ENCODE data around the gene CCRL2. TPM values are rescaled to one million over a fixed set of nuclear protein-coding genes. Genes with fewer than 3 reads are reported as not detected.

Gene CCRL2
- total and polyA plus RNA-seq, 3 experiments from 2014 or later = 2.3 to 3.0 (median 2.7) TPM

GRCh38 chr3:46365737-46366524 lies 41.1 kb upstream of the CCRL2 start:
- no peaks in the 10 kb centered on the region for H3K36me3 ChIP-seq (ENCODE audit: insufficient read depth, low read length)
- H3K4me3 ChIP-seq (ENCODE audit: low read length) = no peak overlapping the region
- Mint-ChIP-seq H3K36me3 (peaks cover 0 to 7% (median 4%) of the 10 kb centered on the region in 3 donors), H3K27me3 (peaks cover 0 to 2% of the 10 kb centered on the region in 2 donors), H3K4me3 (peak overlapping the region in 1 of 7 donors; percentile 45), H3K4me1 (peaks cover 61 to 85% (median 82%) of the 10 kb centered on the region in 3 donors), H3K27ac (peak overlapping the region; percentile 23 to 86 (median 78)), H3K9me3 (no peaks in the 10 kb centered on the region)
- H3K9me3 ChIP-seq (ENCODE audit: low read length) = no peaks in the 10 kb centered on the region
- H3K4me1 ChIP-seq (ENCODE audit: insufficient read depth, low read length) = peaks cover 47% of the 10 kb centered on the region
- ChIA-PET POLR2A (no interaction called here), CTCF (interaction anchor here (0.5 to 8.0 kb wide), 5 partner anchors 72 to 264 kb away, joined by 3 to 156 read pairs (median 32); no protein-coding TSS in a partner anchor)
- no peak for DNase-seq
- H3K27me3 ChIP-seq (ENCODE audit: insufficient read depth, low read length, poor library complexity, severe bottlenecking) = no peaks in the 10 kb centered on the region
- H3K27ac ChIP-seq (ENCODE audit: low read depth, low read length) = no peak overlapping the region

GRCh38 chr3:46367811-46368210 lies 39.2 kb upstream of the CCRL2 start:
- POLR2A ChIA-PET = interaction anchor here (1.0 kb wide), 3 partner anchors 7 to 87 kb away, joined by 3 to 4 read pairs (median 3); no protein-coding TSS in a partner anchor
- peaks cover 40% of the 10 kb centered on the region for H3K4me1 ChIP-seq (ENCODE audit: insufficient read depth, low read length)

GRCh38 chr3:46368569-46368968 lies 38.5 kb upstream of the CCRL2 start:
- H3K27ac ChIP-seq (ENCODE audit: low read depth, low read length) = peak overlapping the region; percentile 22

More at GRCh38 chr3:46367811-46368210, 39.2 kb upstream of the CCRL2 start:
- no peak for DNase-seq
- Mint-ChIP-seq H3K4me1 (peaks cover 56 to 87% (median 80%) of the 10 kb centered on the region in 3 donors), H3K9me3 (no peaks in the 10 kb centered on the region), H3K27me3 (peaks cover 0 to 2% of the 10 kb centered on the region in 2 donors), H3K4me3 (peak overlapping the region; percentile 44 to 91 (median 71)), H3K36me3 (peaks cover 4 to 13% (median 7%) of the 10 kb centered on the region in 3 donors), H3K27ac (peak overlapping the region; percentile 89 to 98 (median 96))
- Histone ChIP-seq H3K27me3 (ENCODE audit: insufficient read depth, low read length, poor library complexity, severe bottlenecking) (no peaks in the 10 kb centered on the region), H3K4me3 (ENCODE audit: low read length) (no peak overlapping the region), H3K27ac (ENCODE audit: low read depth, low read length) (peak overlapping the region; percentile 22), H3K9me3 (ENCODE audit: low read length) (no peaks in the 10 kb centered on the region), H3K36me3 (ENCODE audit: insufficient read depth, low read length) (no peaks in the 10 kb centered on the region)
- CTCF ChIA-PET = interaction anchor here (0.6 to 8.0 kb wide), 33 partner anchors 8 to 439 kb away, joined by 3 to 156 read pairs (median 8); partner anchors contain the start of gene CCR1

GRCh38 chr3:46369151-46369550 lies 37.9 kb upstream of the CCRL2 start:
- Histone ChIP-seq H3K4me1 (ENCODE audit: insufficient read depth, low read length) (peaks cover 49% of the 10 kb centered on the region), H3K27me3 (ENCODE audit: insufficient read depth, low read length, poor library complexity, severe bottlenecking) (no peaks in the 10 kb centered on the region), H3K36me3 (ENCODE audit: insufficient read depth, low read length) (no peaks in the 10 kb centered on the region), H3K9me3 (ENCODE audit: low read length) (no peaks in the 10 kb centered on the region), H3K27ac (ENCODE audit: low read depth, low read length) (no peak overlapping the region), H3K4me3 (ENCODE audit: low read length) (no peak overlapping the region)
- Mint-ChIP-seq H3K27me3 (peaks cover 0 to 2% of the 10 kb centered on the region in 2 donors), H3K27ac (peak overlapping the region; percentile 88 to 97 (median 93)), H3K36me3 (peaks cover 9 to 24% (median 19%) of the 10 kb centered on the region in 3 donors), H3K9me3 (no peaks in the 10 kb centered on the region), H3K4me3 (peak overlapping the region; percentile 83 to 92 (median 88)), H3K4me1 (peaks cover 69 to 93% (median 91%) of the 10 kb centered on the region in 3 donors)
- ChIA-PET CTCF (interaction anchor here (0.6 to 8.0 kb wide), 41 partner anchors 9 to 857 kb away, joined by 3 to 156 read pairs (median 6); partner anchors contain the start of genes CCR1, CCR2, CCR5AS and CCRL2), POLR2A (interaction anchor here (0.6 to 2.9 kb wide), 9 partner anchors 9 to 401 kb away, joined by 3 to 14 read pairs (median 5); no protein-coding TSS in a partner anchor)
- no peak for DNase-seq

More at GRCh38 chr3:46368569-46368968, 38.5 kb upstream of the CCRL2 start:
- peak; percentile 37 to 87 (median 61) for DNase-seq
- Mint-ChIP-seq H3K27ac (peak overlapping the region; percentile 89 to 98 (median 96)), H3K9me3 (no peaks in the 10 kb centered on the region), H3K27me3 (peaks cover 0 to 2% of the 10 kb centered on the region in 2 donors), H3K4me3 (peak overlapping the region; percentile 63 to 91 (median 71)), H3K36me3 (peaks cover 9 to 21% (median 15%) of the 10 kb centered on the region in 3 donors), H3K4me1 (peaks cover 64 to 91% (median 85%) of the 10 kb centered on the region in 3 donors)
- no peak overlapping the region for H3K4me3 ChIP-seq (ENCODE audit: low read length)
- H3K27me3 ChIP-seq (ENCODE audit: insufficient read depth, low read length, poor library complexity, severe bottlenecking) = no peaks in the 10 kb centered on the region
- CTCF ChIA-PET = interaction anchor here (0.6 to 8.0 kb wide), 41 partner anchors 9 to 439 kb away, joined by 3 to 156 read pairs (median 5); partner anchors contain the start of genes CCR1, CCR5AS and CCRL2
- POLR2A ChIA-PET = interaction anchor here (0.6 to 2.9 kb wide), 8 partner anchors 8 to 400 kb away, joined by 3 to 14 read pairs (median 4); no protein-coding TSS in a partner anchor
- H3K36me3 ChIP-seq (ENCODE audit: insufficient read depth, low read length) = no peaks in the 10 kb centered on the region
- no peaks in the 10 kb centered on the region for H3K9me3 ChIP-seq (ENCODE audit: low read length)
- H3K4me1 ChIP-seq (ENCODE audit: insufficient read depth, low read length) = peaks cover 48% of the 10 kb centered on the region

- Histone ChIP-seq H3K27me3 (ENCODE audit: insufficient read depth, low read length, poor library complexity, severe bottlenecking) (no peaks in the 10 kb centered on the region), H3K9me3 (ENCODE audit: low read length) (no peaks in the 10 kb centered on the region)
- H3K4me3 Mint-ChIP-seq = peak overlapping the region; percentile 83 to 92 (median 88)
Observed at GRCh38 chr3:46369675-46370132, 37.4 kb upstream of the CCRL2 start.

GRCh38 chr3:46370839-46371518 lies 36.1 kb upstream of the CCRL2 start, which contains the start of gene CCR5:
CCR5 (plus strand) TSS chr3:46370946; CDS start chr3:46372903, 1,957 bp downstream.
- ChIA-PET POLR2A (interaction anchor here (1.2 to 2.9 kb wide), 5 partner anchors 36 to 272 kb away, joined by 3 to 14 read pairs (median 6); partner anchors contain the start of genes CCR5AS and CCRL2), CTCF (interaction anchor here (0.9 to 8.0 kb wide), 26 partner anchors 7 to 432 kb away, joined by 3 to 156 read pairs (median 13); partner anchors contain the start of genes CCR1, CCR5AS, CCRL2 and CXCR6)
- Histone ChIP-seq H3K36me3 (ENCODE audit: insufficient read depth, low read length) (no peaks in the 10 kb centered on the region), H3K4me3 (ENCODE audit: low read length) (peak within 1 kb of the TSS; percentile 55), H3K27ac (ENCODE audit: low read depth, low read length) (peak within 1 kb of the TSS; percentile 49), H3K4me1 (ENCODE audit: insufficient read depth, low read length) (peaks cover 63% of the 10 kb centered on the region), H3K9me3 (ENCODE audit: low read length) (no peaks in the 10 kb centered on the region), H3K27me3 (ENCODE audit: insufficient read depth, low read length, poor library complexity, severe bottlenecking) (no peaks in the 10 kb centered on the region)
- H3K27ac Mint-ChIP-seq = peak within 1 kb of the TSS; percentile 88 to 97 (median 93)
- H3K9me3 Mint-ChIP-seq = no peaks in the 10 kb centered on the region
- H3K36me3 Mint-ChIP-seq = peaks cover 14 to 23% (median 23%) of the 10 kb centered on the region in 3 donors
- H3K27me3 Mint-ChIP-seq = no peaks in the 10 kb centered on the region
- DNase-seq = peak in 2 of 5 donors; percentile 43 to 65
- H3K4me1 Mint-ChIP-seq = peaks cover 81 to 97% (median 97%) of the 10 kb centered on the region in 3 donors
- H3K4me3 Mint-ChIP-seq = peak within 1 kb of the TSS; percentile 83 to 92 (median 88)

More at GRCh38 chr3:46369675-46370132, 37.4 kb upstream of the CCRL2 start:
- peaks cover 51% of the 10 kb centered on the region for H3K4me1 ChIP-seq (ENCODE audit: insufficient read depth, low read length)
- H3K36me3 ChIP-seq (ENCODE audit: insufficient read depth, low read length) = no peaks in the 10 kb centered on the region
- H3K4me1 Mint-ChIP-seq = peaks cover 74 to 97% (median 91%) of the 10 kb centered on the region in 3 donors
- peak overlapping the region; percentile 34 for H3K27ac ChIP-seq (ENCODE audit: low read depth, low read length)
- peak overlapping the region; percentile 88 to 97 (median 93) for H3K27ac Mint-ChIP-seq
- peaks cover 14 to 27% (median 21%) of the 10 kb centered on the region in 3 donors for H3K36me3 Mint-ChIP-seq
- DNase-seq = no peak
- CTCF ChIA-PET = interaction anchor here (0.6 to 8.0 kb wide), 32 partner anchors 8 to 858 kb away, joined by 3 to 156 read pairs (median 10); partner anchors contain the start of genes CCR1, CCR2, CCR5AS and CCRL2
- POLR2A ChIA-PET = interaction anchor here (1.1 to 2.9 kb wide), 5 partner anchors 86 to 269 kb away, joined by 3 to 14 read pairs (median 5); no protein-coding TSS in a partner anchor
- H3K4me3 ChIP-seq (ENCODE audit: low read length) = peak overlapping the region; percentile 14
- no peaks in the 10 kb centered on the region for H3K9me3 Mint-ChIP-seq
- peaks cover 0 to 2% of the 10 kb centered on the region in 2 donors for H3K27me3 Mint-ChIP-seq
